Activated T-cell treated with anti-CD3 and anti-CD28 coated beads for 4 hours (primary cell): Measurements from ENCODE around the gene LMO1.

Experiments used
- DNase-seq: peaks from one replicate; pipeline ENCODE4 v3.0.0-alpha.2; 2020

Gene LMO1

GRCh38 chr11:8241373-8242117, 22.1 kb downstream of the LMO1 start:
- DNase-seq: no peak

GRCh38 chr11:8239536-8240228, 24.0 kb downstream of the LMO1 start:
- no peak for DNase-seq

GRCh38 chr11:8239040-8239439, 24.6 kb downstream of the LMO1 start:
- DNase-seq: no peak

- DNase-seq: no peak
Observed at GRCh38 chr11:8237453-8237852, 26.2 kb downstream of the LMO1 start.

- DNase-seq: no peak
Observed at GRCh38 chr11:8235925-8236324, 27.8 kb downstream of the LMO1 start.

- DNase-seq: no peak
Observed at GRCh38 chr11:8234910-8235309, 28.8 kb downstream of the LMO1 start.

- DNase-seq: no peak
Observed at GRCh38 chr11:8234425-8234821, 29.3 kb downstream of the LMO1 start.

- DNase-seq: no peak
Observed at GRCh38 chr11:8233691-8234424, 29.8 kb downstream of the LMO1 start.

- DNase-seq: no peak
Observed at GRCh38 chr11:8232849-8233606, 30.6 kb downstream of the LMO1 start.

- DNase-seq: no peak
Observed at GRCh38 chr11:8232414-8232813, 31.3 kb downstream of the LMO1 start.

- DNase-seq: no peak
Observed at GRCh38 chr11:8231979-8232378, 31.7 kb downstream of the LMO1 start.

- no peak for DNase-seq
Observed at GRCh38 chr11:8230921-8231847, 32.5 kb downstream of the LMO1 start.

- DNase-seq: no peak
Observed at GRCh38 chr11:8230178-8230859, 33.4 kb downstream of the LMO1 start.

- no peak for DNase-seq
Observed at GRCh38 chr11:8229299-8230177, 34.1 kb downstream of the LMO1 start.

- no peak for DNase-seq
Observed at GRCh38 chr11:8228231-8228630, 35.4 kb downstream of the LMO1 start.

GRCh38 chr11:8227156-8228152, 36.2 kb downstream of the LMO1 start:
- DNase-seq: no peak

- peak; percentile 57 for DNase-seq
Observed at GRCh38 chr11:8225589-8226036, 38.1 kb downstream of the LMO1 start.

- DNase-seq: no peak
Observed at GRCh38 chr11:8224711-8225110, 39.0 kb downstream of the LMO1 start.

GRCh38 chr11:8224161-8224591, 39.5 kb downstream of the LMO1 start:
- no peak for DNase-seq
